Progenitor cell of endocrine pancreas (in vitro differentiated cells): Measurements from ENCODE around the gene CLIP4. TPM values are rescaled to one million over a fixed set of nuclear protein-coding genes. Genes with fewer than 3 reads are reported as not detected.
A peak's percentile ranks its signal among the peaks of the same experiment; 100 is the strongest.

Source experiments
- DNase-seq: peaks from one replicate; pipeline ENCODE4 v3.0.0; 2021; ENCODE audit warnings: low spot score; ENCODE audit not compliant: unreplicated experiment
- H3K27ac Mint-ChIP-seq: 2 replicates; pipeline ENCODE4 v1.8.0; 2021; ENCODE audit warnings: mild to moderate bottlenecking, moderate library complexity, mixed read lengths
- H3K27me3 Mint-ChIP-seq: 2 replicates; pipeline ENCODE4 v1.8.0; 2021; ENCODE audit warnings: mixed read lengths
- H3K36me3 Mint-ChIP-seq: 2 replicates; pipeline ENCODE4 v1.8.0; 2022; ENCODE audit warnings: mixed read lengths; ENCODE audit not compliant: insufficient read depth
- H3K4me1 Mint-ChIP-seq: 2 replicates; pipeline ENCODE4 v1.8.0; 2021; ENCODE audit warnings: low read depth, mixed read lengths
- H3K4me3 Mint-ChIP-seq: 2 replicates; pipeline ENCODE4 v1.8.0; 2021; ENCODE audit warnings: low read depth, mild to moderate bottlenecking, moderate library complexity, mixed read lengths
- H3K9me3 Mint-ChIP-seq: 2 replicates; pipeline ENCODE4 v1.8.0; 2021; ENCODE audit warnings: low read depth, mixed read lengths
- total RNA-seq: library from RNA; stranded (reverse); gene quantifications from 2 replicates; pipeline ENCODE4 v1.2.1, GENCODE V29; 2021
- TF ChIP-seq, protein P1 (sequence below): fragments of 200-600 bp; sonication (generic); IDR thresholded peaks from one replicate; pipeline ENCODE4 v1.5.0; 2021; ENCODE audit warnings: antibody characterized with exemption, mild to moderate bottlenecking; ENCODE audit not compliant: unreplicated experiment

CLIP4 gene
- total RNA-seq, 1 donor from 2014 or later: 13.7 TPM

DNA sequence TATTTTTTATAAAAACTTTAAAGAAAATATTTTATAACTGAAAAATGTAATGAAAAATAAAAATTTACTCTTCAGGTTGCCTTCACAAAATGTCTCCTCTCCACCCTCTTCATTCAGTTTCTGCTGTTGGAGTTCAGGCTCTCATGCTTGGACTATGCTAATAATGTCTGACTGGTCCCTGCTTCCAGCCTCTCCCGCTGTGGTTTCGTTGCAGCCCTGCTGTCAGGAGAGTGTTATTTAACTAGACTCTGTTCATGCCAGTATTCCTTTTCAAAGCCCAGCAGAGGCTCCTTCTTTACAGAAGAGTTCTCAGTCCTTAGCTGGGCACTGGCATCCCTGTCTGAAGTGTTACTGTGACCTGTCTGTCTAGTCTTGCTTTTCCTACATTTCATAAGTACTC lies 40.4 kb downstream of the CLIP4 start:
- Mint-ChIP-seq H3K4me1 (no peaks in the 10 kb centered on the region), H3K36me3 (peaks cover 18% of the 10 kb centered on the region), H3K27ac (peak overlapping the region; percentile 6), H3K4me3 (no peak overlapping the region), H3K27me3 (no peaks in the 10 kb centered on the region), H3K9me3 (no peaks in the 10 kb centered on the region)
- TF ChIP-seq, protein P1, sequence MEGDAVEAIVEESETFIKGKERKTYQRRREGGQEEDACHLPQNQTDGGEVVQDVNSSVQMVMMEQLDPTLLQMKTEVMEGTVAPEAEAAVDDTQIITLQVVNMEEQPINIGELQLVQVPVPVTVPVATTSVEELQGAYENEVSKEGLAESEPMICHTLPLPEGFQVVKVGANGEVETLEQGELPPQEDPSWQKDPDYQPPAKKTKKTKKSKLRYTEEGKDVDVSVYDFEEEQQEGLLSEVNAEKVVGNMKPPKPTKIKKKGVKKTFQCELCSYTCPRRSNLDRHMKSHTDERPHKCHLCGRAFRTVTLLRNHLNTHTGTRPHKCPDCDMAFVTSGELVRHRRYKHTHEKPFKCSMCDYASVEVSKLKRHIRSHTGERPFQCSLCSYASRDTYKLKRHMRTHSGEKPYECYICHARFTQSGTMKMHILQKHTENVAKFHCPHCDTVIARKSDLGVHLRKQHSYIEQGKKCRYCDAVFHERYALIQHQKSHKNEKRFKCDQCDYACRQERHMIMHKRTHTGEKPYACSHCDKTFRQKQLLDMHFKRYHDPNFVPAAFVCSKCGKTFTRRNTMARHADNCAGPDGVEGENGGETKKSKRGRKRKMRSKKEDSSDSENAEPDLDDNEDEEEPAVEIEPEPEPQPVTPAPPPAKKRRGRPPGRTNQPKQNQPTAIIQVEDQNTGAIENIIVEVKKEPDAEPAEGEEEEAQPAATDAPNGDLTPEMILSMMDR: no peak
- no peak for DNase-seq

DNA sequence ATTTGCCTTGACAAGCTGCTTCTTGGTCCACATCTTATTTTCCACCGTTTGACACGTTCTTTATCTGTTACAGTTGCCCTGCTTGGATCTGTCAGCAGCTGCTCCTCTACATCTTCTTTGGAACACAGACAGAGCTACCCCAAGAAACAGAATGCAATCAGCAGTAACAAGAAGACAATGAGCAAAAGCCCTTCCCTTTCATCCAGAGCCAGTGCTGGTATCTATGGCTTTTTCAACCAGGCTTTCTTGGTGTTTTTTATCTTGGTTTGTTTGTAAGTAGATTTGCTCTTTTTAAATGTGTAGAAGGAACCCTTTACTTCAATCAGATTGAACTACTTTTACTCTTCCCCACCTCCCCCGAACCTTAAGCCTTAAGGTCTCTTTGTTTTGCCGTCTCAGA lies 41.9 kb downstream of the CLIP4 start:
- Mint-ChIP-seq H3K36me3 (peaks cover 20% of the 10 kb centered on the region), H3K9me3 (no peaks in the 10 kb centered on the region), H3K27me3 (no peaks in the 10 kb centered on the region), H3K4me1 (no peaks in the 10 kb centered on the region), H3K4me3 (no peak overlapping the region), H3K27ac (no peak overlapping the region)
- no peak for DNase-seq
- TF ChIP-seq, protein P1: no peak

DNA sequence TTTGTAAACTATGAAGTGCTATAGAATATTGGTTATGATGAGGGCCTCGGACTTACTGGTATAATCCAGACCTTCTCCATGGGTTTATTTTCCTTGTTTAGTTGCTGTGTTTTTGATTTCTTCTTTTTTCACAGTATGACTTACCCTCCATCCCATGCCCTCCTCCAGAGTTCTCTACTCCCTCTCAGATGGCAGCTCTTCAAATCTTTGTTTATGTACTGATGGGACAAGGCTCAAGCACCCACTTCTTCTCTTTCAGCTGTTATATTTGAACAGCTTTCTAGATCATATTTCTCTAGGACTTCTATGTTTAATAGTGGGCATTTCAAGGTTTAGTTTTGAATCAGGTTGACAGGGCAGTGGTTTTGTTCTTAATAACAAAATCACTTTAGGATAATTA lies 43.9 kb downstream of the CLIP4 start:
- no peak for DNase-seq
- TF ChIP-seq, protein P1: no peak
- Mint-ChIP-seq H3K36me3 (peaks cover 7% of the 10 kb centered on the region), H3K27ac (no peak overlapping the region), H3K27me3 (no peaks in the 10 kb centered on the region), H3K4me3 (no peak overlapping the region), H3K9me3 (no peaks in the 10 kb centered on the region), H3K4me1 (no peaks in the 10 kb centered on the region)

DNA sequence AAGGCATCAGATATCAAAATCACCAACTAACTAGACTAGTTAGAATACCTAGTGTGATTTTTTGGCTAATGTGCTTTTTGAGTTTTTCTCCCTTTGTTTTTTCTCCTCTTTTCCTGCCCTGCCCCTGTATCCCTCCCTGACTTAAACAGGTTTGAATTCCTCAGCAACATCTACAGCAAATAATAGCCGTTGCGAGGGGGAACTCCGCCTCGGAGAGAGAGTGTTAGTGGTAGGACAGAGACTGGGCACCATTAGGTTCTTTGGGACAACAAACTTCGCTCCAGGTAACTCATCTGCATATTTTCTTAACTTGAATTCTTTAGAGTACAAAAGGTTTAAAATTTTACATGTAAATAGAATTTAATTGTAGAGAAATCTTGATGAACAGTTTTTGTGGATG lies 45.0 kb downstream of the CLIP4 start:
- DNase-seq: no peak
- TF ChIP-seq, protein P1: no peak
- no peak overlapping the region for H3K4me3 Mint-ChIP-seq
- H3K36me3 Mint-ChIP-seq: peaks cover 7% of the 10 kb centered on the region
- peak overlapping the region; percentile 86 for H3K27ac Mint-ChIP-seq
- no peaks in the 10 kb centered on the region for H3K27me3 Mint-ChIP-seq
- H3K9me3 Mint-ChIP-seq: no peaks in the 10 kb centered on the region
- H3K4me1 Mint-ChIP-seq: peaks cover under 1% of the 10 kb centered on the region

DNA sequence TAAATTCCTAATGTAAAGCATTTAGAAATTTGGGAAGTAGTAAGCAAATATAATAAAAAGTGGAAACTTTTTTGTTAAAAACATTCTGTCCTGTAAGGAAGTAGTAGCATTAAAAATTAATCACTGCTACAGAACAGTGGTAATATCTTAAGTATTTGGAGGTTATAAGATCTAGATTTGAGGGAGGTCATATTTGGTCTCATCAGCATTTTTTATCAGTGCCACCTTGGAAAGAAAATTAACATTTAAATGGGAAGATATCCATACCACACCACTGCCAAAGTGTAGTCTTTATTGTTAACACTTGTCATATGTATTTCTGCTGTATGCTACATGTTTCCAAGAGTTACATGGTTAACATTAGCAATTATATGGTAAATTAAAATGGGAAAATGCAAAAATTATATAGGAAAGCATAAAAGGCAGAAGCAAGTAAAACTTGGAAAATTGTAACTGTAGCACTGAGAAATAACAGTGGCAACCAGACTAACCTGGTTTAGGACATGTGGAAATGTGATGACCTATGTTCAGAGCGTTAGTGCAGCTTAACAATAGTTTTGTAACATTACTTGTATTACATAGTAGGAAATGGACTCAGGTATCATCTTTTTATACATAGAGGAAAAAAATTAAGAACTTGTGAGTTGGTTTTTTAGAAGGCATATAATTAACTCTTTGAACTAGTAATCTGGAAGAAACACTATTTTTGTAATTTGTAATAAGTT lies 47.2 kb downstream of the CLIP4 start:
- Mint-ChIP-seq H3K27me3 (no peaks in the 10 kb centered on the region), H3K4me1 (peaks cover 8% of the 10 kb centered on the region), H3K27ac (no peak overlapping the region), H3K36me3 (peaks cover 7% of the 10 kb centered on the region), H3K4me3 (no peak overlapping the region), H3K9me3 (no peaks in the 10 kb centered on the region)
- no peak for DNase-seq
- TF ChIP-seq, protein P1: no peak
